ENCODE results near the gene PMFBP1. TPM values are rescaled to one million over a fixed set of nuclear protein-coding genes. Genes with fewer than 3 reads are reported as not detected.

The PMFBP1 gene
- total and polyA plus RNA-seq, 4 donors = 0.62 to 1.3 (median 1.0) TPM

GRCh38 chr16:72166954-72167561 lies 4.9 kb downstream of the PMFBP1 start:
- H3K27me3 ChIP-seq (ENCODE audit: control insufficient read depth in 3 of 3, insufficient read depth in 3 of 3, low read length in 2 of 3) = no peaks in the 10 kb centered on the region
- DNase-seq (no peak), ATAC-seq (ENCODE audit: insufficient read depth, low FRiP score) (no peak)
- no peak overlapping the region for H3K4me3 ChIP-seq
- TF ChIP-seq, protein P1, sequence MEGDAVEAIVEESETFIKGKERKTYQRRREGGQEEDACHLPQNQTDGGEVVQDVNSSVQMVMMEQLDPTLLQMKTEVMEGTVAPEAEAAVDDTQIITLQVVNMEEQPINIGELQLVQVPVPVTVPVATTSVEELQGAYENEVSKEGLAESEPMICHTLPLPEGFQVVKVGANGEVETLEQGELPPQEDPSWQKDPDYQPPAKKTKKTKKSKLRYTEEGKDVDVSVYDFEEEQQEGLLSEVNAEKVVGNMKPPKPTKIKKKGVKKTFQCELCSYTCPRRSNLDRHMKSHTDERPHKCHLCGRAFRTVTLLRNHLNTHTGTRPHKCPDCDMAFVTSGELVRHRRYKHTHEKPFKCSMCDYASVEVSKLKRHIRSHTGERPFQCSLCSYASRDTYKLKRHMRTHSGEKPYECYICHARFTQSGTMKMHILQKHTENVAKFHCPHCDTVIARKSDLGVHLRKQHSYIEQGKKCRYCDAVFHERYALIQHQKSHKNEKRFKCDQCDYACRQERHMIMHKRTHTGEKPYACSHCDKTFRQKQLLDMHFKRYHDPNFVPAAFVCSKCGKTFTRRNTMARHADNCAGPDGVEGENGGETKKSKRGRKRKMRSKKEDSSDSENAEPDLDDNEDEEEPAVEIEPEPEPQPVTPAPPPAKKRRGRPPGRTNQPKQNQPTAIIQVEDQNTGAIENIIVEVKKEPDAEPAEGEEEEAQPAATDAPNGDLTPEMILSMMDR (IDR thresholded peaks at IDR 0.05; ENCODE audit: control extremely low read depth, extremely low read depth) = no peak
- H3K4me1 ChIP-seq (ENCODE audit: control insufficient read depth in 5 of 5, insufficient read depth in 5 of 5, low read length in 5 of 5) = no peaks in the 10 kb centered on the region
- no peaks in the 10 kb centered on the region for H3K36me3 ChIP-seq (ENCODE audit: control insufficient read depth in 4 of 4, insufficient read depth in 4 of 4, low read length in 4 of 4)
- 85 to 90% methylated on average over 6 of the region's 6 CpGs for WGBS, 2 donors
- peaks cover 0 to 1% (median 0%) of the 10 kb centered on the region in 4 donors for H3K9me3 ChIP-seq (ENCODE audit: control insufficient read depth in 4 of 4, insufficient read depth in 3 of 4, low read length in 3 of 4)
- H3K27ac ChIP-seq (ENCODE audit: low read depth in 1 of 2, low read length in 1 of 2) = no peak overlapping the region
- H3K9ac ChIP-seq (ENCODE audit: insufficient read depth in 1 of 2, low read length in 2 of 2) = no peak overlapping the region

- H3K27me3 ChIP-seq (ENCODE audit: control insufficient read depth in 3 of 3, insufficient read depth in 3 of 3, low read length in 2 of 3) = no peaks in the 10 kb centered on the region
- no peak overlapping the region for H3K27ac ChIP-seq (ENCODE audit: low read depth in 1 of 2, low read length in 1 of 2)
- WGBS, 2 donors = 70 to 80% methylated on average over 2 of the region's 2 CpGs
- no peaks in the 10 kb centered on the region for H3K36me3 ChIP-seq (ENCODE audit: control insufficient read depth in 4 of 4, insufficient read depth in 4 of 4, low read length in 4 of 4)
- no peak for ATAC-seq (ENCODE audit: insufficient read depth, low FRiP score)
- H3K9ac ChIP-seq (ENCODE audit: insufficient read depth in 1 of 2, low read length in 2 of 2) = no peak overlapping the region
- TF ChIP-seq, protein P1 (IDR thresholded peaks at IDR 0.05; ENCODE audit: control extremely low read depth, extremely low read depth) = no peak
- peaks cover 0 to 1% (median 0%) of the 10 kb centered on the region in 4 donors for H3K9me3 ChIP-seq (ENCODE audit: control insufficient read depth in 4 of 4, insufficient read depth in 3 of 4, low read length in 3 of 4)
- H3K4me1 ChIP-seq (ENCODE audit: control insufficient read depth in 5 of 5, insufficient read depth in 5 of 5, low read length in 5 of 5) = no peaks in the 10 kb centered on the region
- no peak overlapping the region for H3K4me3 ChIP-seq
- no peak for DNase-seq
Observed at GRCh38 chr16:72166151-72166550, 5.8 kb downstream of the PMFBP1 start.

DNA sequence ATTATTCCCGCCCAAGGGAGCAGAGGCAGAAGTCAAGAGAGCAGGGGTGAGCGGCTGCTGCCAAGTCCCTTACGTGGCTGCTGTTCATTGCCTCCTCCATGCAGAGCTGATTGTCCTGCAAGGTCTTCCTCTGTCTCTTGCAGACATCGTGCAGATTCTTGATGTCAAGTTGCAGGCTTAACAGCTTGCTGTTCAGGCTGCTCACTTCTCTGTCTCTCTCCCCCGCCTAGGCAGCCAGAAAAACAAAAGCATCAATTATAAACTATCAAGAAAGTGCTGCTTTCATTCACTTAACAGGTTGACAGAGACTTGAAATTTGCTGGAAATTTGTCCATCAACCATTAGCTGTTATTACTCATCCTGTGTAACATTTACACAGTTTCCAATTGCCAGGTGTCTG lies 7.3 kb downstream of the PMFBP1 start:
- TF ChIP-seq, protein P1 (IDR thresholded peaks at IDR 0.05; ENCODE audit: control extremely low read depth, extremely low read depth) = no peak
- H3K9me3 ChIP-seq (ENCODE audit: control insufficient read depth in 4 of 4, insufficient read depth in 3 of 4, low read length in 3 of 4) = peaks cover 0 to 1% (median 0%) of the 10 kb centered on the region in 4 donors
- WGBS, 2 donors = 71 to 87% methylated on average over 5 of the region's 5 CpGs
- H3K27ac ChIP-seq (ENCODE audit: low read depth in 1 of 2, low read length in 1 of 2) = no peak overlapping the region
- H3K9ac ChIP-seq (ENCODE audit: insufficient read depth in 1 of 2, low read length in 2 of 2) = no peak overlapping the region
- H3K27me3 ChIP-seq (ENCODE audit: control insufficient read depth in 3 of 3, insufficient read depth in 3 of 3, low read length in 2 of 3) = no peaks in the 10 kb centered on the region
- H3K4me3 ChIP-seq = no peak overlapping the region
- H3K4me1 ChIP-seq (ENCODE audit: control insufficient read depth in 5 of 5, insufficient read depth in 5 of 5, low read length in 5 of 5) = peaks cover 0 to 7% (median 0%) of the 10 kb centered on the region in 5 donors
- ATAC-seq (ENCODE audit: insufficient read depth, low FRiP score) (no peak), DNase-seq (no peak)
- H3K36me3 ChIP-seq (ENCODE audit: control insufficient read depth in 4 of 4, insufficient read depth in 4 of 4, low read length in 4 of 4) = no peaks in the 10 kb centered on the region
